Measurements from ENCODE around the gene DGKB.
A peak's percentile ranks its signal among the peaks of the same experiment; 100 is the strongest.

The DGKB gene

GRCh38 chr7:14430926-14431325 is 471.6 kb downstream of the DGKB start:
- DNase-seq: no peak

- no peak for DNase-seq
Observed at GRCh38 chr7:14425559-14425958, 477.0 kb downstream of the DGKB start.

DNA sequence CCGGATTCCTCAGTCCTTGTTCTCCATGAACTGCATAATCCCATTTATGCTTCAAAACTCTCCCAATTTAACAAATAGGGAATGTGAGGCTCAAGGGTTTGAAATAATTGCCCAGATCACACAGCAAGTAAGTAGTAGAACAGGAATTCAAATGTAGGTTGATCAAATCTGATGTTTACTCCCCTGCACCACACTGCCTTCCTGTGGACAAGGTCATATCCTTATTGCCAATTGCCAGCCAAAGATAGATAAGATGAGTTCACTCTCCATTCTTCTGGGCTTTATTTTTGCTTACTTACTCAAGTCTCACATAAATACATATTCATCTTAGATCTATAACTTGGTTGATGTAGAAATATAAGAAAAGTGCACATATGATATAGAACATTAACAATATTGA is 477.9 kb downstream of the DGKB start:
- no peak for DNase-seq

DNA sequence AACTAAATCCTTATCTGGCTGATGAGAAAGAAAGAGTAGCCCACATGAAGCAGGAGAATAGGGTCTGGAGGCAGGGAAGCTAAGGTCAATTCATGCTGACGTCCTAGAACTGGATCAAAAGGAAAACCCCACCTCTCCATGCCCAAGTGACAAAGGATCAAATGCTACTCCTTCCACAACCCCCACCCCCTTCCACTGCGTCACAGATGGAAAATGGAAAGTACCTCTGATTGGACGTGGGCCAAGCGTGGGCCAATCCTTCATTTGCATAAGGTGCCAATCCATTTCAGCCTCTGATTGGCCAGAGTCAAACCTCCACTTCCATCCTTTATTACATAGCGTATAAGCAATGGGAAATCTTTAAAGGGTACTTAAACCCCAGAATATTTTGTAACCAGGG is 481.8 kb downstream of the DGKB start:
- no peak for DNase-seq

DNA sequence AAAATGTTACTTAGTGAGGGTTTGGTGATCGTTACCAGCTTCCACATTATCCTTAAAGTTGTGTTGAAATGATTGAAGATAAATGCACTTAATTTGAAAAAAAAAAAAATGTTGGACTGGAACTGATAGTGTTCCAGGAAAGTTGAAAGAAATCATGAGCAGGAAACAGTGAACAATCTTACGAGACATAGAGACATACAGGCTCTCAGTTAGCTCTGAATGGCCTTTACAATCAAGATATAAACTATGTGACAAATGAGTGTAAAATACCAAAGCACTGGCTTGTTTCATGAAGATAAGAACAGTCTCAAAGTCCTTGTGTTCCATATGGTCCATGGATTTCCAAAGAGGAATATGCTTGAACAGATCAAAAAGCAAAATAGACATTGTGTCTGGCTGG is 483.0 kb downstream of the DGKB start:
- no peak for DNase-seq

DNA sequence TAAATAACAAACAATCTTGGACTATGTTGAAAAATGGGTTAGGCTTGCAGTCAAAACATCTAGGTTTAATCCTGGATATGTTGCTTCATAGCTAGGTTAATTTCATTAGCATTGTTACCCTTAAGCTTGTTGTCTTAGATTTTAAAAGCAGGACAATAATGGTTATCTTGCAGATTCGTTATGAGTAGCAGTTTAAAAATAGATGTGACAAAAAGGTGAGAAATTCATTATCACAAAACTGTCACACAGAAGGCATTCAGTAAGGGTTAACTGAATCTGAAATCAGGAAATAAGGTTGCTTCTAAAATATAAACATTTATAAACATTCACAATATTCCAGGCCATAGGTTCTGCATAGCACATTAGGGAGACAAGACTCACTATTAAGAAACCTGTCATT is 483.9 kb downstream of the DGKB start:
- no peak for DNase-seq

DNA sequence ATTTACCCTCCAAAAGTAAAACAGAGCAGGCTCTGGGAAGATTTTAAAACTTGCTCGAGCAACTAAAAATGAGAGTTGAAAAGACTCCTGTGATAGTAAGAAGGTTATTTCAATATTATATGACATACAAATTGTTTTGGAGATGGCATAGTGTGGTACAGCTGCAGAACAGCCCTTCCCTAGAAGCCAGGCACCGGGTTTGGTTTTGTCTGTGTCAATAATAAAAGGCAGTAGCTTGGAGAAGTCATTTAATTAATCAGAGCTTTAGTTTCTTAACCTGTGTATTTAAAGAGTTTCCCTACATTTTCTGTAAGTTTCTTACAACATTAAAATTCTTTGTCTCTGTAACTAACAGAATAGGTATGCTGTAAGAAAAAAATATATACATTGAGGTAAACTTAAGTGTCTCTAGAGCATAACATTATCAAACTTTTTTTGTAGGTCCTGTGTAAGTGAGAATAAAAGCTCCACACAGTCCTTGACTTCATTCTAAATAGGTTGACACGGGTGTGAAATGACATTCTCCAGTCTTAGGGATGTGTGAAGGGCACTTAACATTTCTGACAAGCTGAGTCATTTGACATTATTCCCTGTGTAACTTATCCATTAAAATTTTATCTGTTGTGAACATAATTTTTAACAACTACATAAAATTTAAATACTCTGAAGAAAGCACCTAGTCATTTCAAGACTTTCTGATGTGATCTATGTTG is 488.1 kb downstream of the DGKB start:
- no peak for DNase-seq

DNA sequence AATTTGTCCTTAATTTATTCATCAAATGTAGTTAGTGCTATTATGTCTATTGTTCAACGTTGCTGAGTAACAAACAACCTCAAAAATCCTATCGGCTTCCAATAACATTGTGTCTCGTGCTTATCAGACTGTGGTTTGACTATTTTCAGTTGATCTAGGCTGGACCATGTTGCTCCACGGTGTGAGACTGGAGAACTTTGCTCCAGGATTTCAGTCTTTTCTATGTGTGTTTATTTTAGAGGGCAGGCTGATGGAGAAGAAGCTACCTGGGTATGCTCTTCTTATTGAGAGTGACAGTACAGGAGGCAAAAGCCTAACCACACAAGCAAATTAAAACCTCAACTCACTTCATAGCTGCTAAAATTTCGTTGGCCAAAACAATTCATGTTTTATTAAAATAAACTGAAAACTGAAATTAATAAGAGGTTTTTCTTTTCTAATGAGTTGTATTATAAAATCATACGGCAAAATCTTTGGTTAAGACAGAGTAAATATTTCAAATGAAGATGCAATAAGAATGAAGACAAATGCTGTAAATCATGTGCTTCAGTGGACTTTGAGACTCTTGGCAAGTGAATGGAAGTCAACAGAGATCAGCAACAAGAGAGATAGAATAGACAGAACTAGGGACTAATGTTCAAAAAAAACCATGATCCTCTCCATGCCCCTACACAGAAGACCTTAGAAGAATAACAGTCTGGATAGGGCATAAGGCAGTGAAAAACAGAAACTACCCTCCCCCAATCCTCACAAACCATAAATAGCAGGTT is 495.1 kb downstream of the DGKB start:
- DNase-seq: no peak

DNA sequence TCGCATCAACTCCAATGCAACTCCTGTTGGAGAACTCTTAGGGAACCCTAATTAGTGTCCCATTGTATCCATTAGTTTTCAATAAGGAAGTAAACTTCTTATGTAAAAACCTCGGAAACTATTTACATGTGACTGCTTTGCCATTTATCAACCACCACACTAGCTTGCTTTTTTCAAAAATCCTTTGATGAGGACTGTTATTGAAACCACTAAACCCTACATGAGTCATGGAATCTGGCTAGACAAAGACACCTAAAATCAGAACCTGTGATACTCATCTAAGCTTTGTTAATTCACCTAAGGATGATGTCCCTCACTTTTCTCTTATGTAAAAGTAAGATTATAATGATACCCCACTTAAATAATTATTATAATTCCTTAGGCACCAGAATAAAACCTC is 499.0 kb downstream of the DGKB start:
- no peak for DNase-seq

DNA sequence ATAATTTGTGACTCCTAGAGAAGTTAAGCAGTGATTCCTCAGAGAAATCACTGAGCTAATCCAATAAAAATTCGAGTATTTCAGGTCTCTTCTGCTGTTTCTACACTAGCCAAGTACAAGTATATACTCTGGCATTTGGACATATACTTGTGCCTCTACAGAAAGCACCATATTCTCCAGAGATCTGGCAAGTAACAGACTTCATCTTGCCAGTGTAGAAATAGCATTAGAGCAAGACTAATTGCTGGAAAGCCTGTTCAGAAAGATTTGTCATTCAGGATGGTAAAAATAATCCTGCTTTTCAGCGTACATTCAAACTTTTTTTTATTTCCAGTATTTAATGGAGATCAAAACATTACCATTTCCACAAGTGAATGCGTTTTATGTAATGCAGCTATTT is 502.3 kb downstream of the DGKB start:
- no peak for DNase-seq

DNA sequence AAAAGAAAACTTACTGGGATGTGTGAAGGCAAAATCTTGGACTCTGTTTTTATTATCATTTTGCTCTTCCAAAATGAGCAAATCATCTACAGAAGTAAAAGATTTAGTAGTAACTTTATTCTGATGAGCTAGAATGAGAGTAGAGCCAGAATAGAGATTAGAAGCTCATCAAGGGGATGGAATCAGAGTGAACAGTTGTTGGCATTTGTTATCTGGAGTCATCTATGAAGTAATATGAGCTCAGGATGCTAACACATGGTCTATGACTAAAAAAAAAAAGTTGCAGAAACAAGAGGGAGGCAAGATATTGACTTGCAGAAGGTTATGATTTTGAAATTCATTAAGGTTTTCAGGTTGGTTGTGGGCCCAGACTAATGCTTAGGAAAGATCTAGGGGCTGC is 504.0 kb downstream of the DGKB start:
- no peak for DNase-seq

- DNase-seq: no peak
Observed at GRCh38 chr7:14395860-14396259, 506.7 kb downstream of the DGKB start.

- no peak for DNase-seq
Observed at GRCh38 chr7:14394786-14395185, 507.8 kb downstream of the DGKB start.

DNA sequence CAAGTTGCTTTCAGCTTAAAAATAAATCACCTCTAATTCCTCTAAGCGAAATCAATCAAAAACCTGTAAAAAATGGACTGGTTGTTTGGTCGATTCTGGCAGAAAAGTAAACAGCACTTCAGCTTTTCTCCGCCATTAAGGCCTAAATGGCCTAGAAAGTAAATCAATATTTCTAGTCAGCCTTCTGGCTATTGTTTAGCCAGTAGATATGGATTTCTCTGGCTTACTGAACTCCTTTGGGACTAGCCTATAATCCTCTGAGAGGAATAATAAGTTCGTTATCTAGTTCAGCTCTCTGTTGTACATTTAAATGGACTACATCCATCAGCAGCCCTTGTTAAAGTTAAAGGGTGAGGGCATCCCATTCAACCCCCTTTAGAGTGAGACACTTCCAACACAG is 513.0 kb downstream of the DGKB start:
- DNase-seq: peak; percentile 81

DNA sequence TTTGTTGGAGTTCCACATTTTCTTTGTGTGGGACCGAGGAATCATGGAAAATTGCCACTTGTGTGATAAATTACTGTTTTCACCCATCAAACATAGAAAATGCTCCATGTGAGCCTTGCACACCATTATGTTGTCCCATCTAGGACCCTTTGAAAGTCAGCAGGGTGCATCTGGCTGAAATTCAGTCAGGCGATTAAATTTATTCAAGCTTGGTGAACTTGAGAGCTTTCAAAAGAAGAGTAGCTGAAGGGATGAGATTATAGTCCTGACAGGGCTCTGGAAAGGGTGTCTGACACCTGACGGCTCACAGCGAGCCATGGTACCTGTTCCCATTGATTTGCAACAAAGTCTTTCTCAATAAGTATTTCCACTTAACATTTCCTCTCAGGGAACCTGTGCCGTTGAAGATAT is 513.4 kb downstream of the DGKB start:
- DNase-seq: peak; percentile 81

GRCh38 chr7:14385074-14385473 is 517.5 kb downstream of the DGKB start:
- no peak for DNase-seq

- no peak for DNase-seq
Observed at GRCh38 chr7:14381936-14382335, 520.6 kb downstream of the DGKB start.

DNA sequence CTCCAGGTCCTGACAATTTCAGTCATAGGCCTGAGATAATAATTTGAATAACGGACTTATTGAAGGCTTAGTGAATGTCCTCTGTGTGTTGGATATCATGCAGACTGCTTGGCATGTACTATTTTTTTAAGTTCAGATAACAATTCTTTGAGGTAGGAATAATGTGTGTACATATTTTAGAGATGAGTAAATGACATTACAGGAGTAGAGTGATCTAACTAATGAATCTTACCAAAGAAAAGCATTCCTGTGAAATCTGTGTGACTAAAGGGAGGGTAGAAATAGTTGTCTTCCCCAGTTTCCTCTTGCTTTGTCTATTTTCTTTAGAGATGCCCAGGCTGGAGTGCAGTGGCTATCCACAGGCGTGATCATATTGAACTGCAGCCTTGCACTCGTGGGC is 521.2 kb downstream of the DGKB start:
- DNase-seq: no peak

DNA sequence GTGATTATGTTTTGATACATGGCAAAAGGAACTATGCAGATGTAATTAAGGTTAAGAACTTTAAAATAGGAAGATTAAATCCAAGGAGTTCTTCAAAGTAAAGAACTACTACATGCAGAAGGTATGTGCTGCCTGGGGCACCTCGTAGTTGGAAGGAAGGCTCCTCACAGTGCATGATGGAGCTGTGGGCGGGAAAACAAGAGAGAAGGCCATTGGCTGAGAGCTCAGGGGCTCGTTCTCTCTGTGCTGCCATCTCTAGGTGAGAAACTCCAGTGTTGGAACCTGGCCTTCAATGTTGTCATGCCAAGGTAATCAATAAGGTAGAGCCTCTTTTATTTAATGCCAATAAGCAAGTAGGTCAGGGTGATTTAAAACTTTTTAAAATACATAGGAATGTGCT is 521.7 kb downstream of the DGKB start:
- DNase-seq: no peak

DNA sequence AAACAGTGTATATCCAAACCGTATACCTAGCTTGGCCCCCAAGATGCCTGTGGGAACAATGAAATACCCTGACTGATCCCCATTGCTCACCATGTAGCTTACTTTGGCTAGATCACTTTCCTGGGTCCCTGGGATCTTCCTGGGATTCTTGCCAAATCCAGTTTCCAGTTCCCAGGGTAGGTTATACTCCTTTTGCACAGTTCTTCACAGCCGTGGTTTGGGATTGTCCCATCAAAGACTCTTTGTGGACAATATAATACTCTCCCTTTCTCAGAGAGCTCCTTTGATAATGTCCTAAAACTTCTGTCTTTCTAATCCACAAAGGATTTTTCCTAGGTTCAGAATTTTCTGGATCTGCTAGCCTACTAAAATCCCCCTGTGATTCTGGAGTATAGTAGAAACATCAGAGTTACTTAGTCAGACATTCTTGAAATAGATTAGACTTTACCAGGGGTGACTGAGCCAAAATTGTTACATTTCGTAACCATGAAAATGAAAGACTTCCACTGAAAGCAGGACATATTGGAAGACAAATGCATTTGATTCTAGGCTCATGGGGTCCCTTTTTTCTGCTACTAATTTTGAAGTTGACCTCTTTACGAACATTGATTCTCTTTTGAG is 524.8 kb downstream of the DGKB start:
- no peak for DNase-seq

DNA sequence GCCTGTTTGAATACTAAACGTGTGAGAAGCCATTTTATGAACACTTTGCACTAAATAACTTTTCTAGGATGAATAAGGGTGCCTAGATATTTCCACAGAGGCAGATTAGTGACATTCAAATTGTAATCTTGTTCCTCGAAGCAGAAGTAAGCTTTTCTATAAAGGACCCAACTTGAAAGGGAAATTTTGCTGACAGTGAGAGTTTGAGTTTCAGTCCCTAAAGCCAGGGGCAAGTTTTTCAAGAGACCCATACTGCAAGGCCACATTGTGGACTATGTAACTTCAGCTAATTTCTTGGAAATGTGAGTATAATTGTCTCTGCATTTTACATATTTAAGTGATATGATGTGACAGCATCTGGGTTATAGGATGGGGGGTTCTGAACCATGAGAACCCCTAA is 525.8 kb downstream of the DGKB start:
- DNase-seq: no peak

DNA sequence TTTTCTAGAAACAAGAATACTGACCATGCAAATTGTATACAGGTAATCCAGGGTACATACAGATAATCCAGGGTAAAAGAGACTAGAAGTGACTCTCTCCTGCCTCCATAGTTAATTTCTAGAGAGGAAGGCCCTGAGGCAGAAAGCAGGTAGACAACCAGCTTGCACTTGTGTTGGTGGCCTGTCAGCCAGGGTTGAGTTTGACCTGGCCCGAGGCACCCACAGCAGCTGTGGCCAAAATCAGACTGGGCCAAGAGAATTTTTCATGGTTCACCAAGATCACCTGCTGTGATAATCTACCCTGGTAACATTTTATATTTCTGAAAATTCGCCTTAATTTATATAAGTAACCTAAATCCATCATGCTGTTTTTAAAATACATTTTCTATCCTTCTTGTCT is 526.6 kb downstream of the DGKB start:
- no peak for DNase-seq

- no peak for DNase-seq
Observed at GRCh38 chr7:14374336-14374735, 528.2 kb downstream of the DGKB start.

- DNase-seq: no peak
Observed at GRCh38 chr7:14368285-14368684, 534.3 kb downstream of the DGKB start.

Measured in NCI-H1417 treated with DMSO at 0.1 percent for 48 hours (cell line).